Naive thymus-derived CD8-positive, alpha-beta T cell (primary cell): ENCODE measurements around the gene RFX3. TPM values are rescaled to one million over a fixed set of nuclear protein-coding genes. Genes with fewer than 3 reads are reported as not detected.

Experiments used
- ATAC-seq, 2 donors: fragments of 150-1000 bp; cut with Tn5 transposase in 1 of 2; sonication (Bioruptor Pico), chemical (Tn5 transposase) in 1 of 2; 1 replicate in 1 of 2; 2 replicates in 1 of 2; pipeline ENCODE4 v1.10.0; 2021; ENCODE audit warnings: mild to moderate bottlenecking in 2 of 2, moderate library complexity in 2 of 2
- POLR2A ChIA-PET: fragments of 350-600 bp; sonication (Branson Sonifier 250); formaldehyde crosslinking; loops from one replicate; lab custom pipeline; 2021; ENCODE audit warnings: antibody characterized with exemption; lab: Charles Lee
- DNase-seq, 10 donors: peaks; one replicate each; pipeline versions ENCODE4 v3.0.0 to v3.0.0-alpha.2; 2020 to 2022
- H3K27ac Mint-ChIP-seq, 10 donors: one replicate each; pipeline ENCODE4 v1.8.0; 2020 to 2022; ENCODE audit warnings: mild to moderate bottlenecking in 10 of 10, mixed read lengths in 10 of 10, moderate library complexity in 4 of 10, inconsistent platforms in 1 of 10
- H3K27me3 Mint-ChIP-seq, 5 donors: one replicate each; pipeline ENCODE4 v1.8.0; 2021 to 2022; ENCODE audit warnings: mixed read lengths in 5 of 5
- H3K36me3 Mint-ChIP-seq, 3 donors: one replicate each; pipeline ENCODE4 v1.8.0; 2020 to 2022; ENCODE audit warnings: mixed read lengths in 3 of 3, mild to moderate bottlenecking in 2 of 3, inconsistent platforms in 1 of 3
- H3K4me1 Mint-ChIP-seq, 4 donors: one replicate each; pipeline ENCODE4 v1.8.0; 2021 to 2022; ENCODE audit warnings: mixed read lengths in 4 of 4
- H3K4me3 Mint-ChIP-seq, 10 donors: one replicate each; pipeline ENCODE4 v1.8.0; 2020 to 2022; ENCODE audit warnings: mild to moderate bottlenecking in 10 of 10, mixed read lengths in 10 of 10, moderate library complexity in 6 of 10, inconsistent platforms in 1 of 10
- H3K9me3 Mint-ChIP-seq, 9 donors: one replicate each; pipeline ENCODE4 v1.8.0; 2020 to 2022; ENCODE audit warnings: mixed read lengths in 9 of 9, mild to moderate bottlenecking in 3 of 9, inconsistent platforms in 1 of 9, moderate library complexity in 1 of 9
- polyA plus RNA-seq, 3 donors: library from polyadenylated mRNA; unstranded; fragments of 300-500 nt; fragmentation: Illumina TruSeq; gene quantifications; one replicate each; pipeline ENCODE4 v1.2.3, GENCODE V29; 2021
- total RNA-seq, 8 experiments: library from RNA in 2 of 8; stranded (reverse) in 2 of 8; gene quantifications; one replicate each; pipeline ENCODE4 v1.2.3 and lab custom pipeline; 2021 to 2026

RFX3 gene
- total and polyA plus RNA-seq, 5 experiments from 2014 or later, result 4.1 to 25.0 (median 4.5) TPM

DNA sequence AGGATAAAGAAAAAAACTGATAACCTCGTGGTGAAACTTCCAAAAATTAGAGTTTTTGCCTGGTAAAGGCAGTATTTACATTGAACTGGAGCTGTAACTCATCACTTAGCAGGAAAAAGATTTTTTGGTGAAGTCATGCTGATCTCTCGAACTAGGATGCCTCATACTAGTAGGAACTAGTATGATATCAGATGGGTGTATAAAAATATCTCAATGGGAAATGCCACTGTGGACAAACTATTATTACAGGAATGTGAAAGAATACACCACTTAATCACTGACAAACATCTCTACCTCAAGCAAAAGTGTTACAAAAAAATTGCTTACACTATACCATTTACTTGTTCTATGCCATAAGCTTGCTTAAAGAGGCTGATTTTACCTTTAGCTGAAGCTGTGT, 28.4 kb downstream of the RFX3 start:
- DNase-seq (no peak), ATAC-seq (no peak)
- H3K4me3 Mint-ChIP-seq, result no peak overlapping the region
- H3K4me1 Mint-ChIP-seq, result peaks cover 9 to 32% (median 17%) of the 10 kb centered on the region in 4 donors
- peaks cover 3 to 5% (median 5%) of the 10 kb centered on the region in 3 donors for H3K36me3 Mint-ChIP-seq
- no peaks in the 10 kb centered on the region for H3K27me3 Mint-ChIP-seq
- H3K9me3 Mint-ChIP-seq, result peaks cover 0 to 4% (median 0%) of the 10 kb centered on the region in 9 donors
- H3K27ac Mint-ChIP-seq, result no peak overlapping the region
- POLR2A ChIA-PET, result interaction anchor here (1.2 kb wide), 1 partner anchor 29 kb away, joined by 3 read pairs; the partner anchor contains the start of gene RFX3

DNA sequence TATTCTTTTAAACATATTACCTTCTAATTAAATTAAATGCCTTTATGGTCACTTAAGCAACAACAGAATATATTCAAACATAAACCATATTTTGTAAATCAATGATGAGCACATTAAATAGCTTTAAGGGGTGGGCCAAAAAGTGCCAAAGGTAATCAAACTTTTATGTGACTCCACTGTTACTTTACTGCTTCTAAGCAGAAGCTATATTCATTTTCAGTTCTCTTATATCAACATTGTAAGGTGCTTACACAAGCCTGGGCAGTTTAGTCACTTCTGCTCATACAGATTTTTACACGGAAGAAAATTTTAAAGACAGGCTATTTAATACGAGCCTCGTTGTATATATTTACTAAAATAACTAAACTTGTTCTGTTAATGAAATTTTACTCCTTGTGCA, 29.9 kb downstream of the RFX3 start:
- peaks cover 0 to 4% (median 0%) of the 10 kb centered on the region in 9 donors for H3K9me3 Mint-ChIP-seq
- no peaks in the 10 kb centered on the region for H3K27me3 Mint-ChIP-seq
- DNase-seq (no peak), ATAC-seq (no peak)
- H3K4me1 Mint-ChIP-seq, result peaks cover 16 to 45% (median 27%) of the 10 kb centered on the region in 4 donors
- H3K36me3 Mint-ChIP-seq, result peaks cover 3 to 5% (median 5%) of the 10 kb centered on the region in 3 donors
- H3K4me3 Mint-ChIP-seq, result no peak overlapping the region
- no peak overlapping the region for H3K27ac Mint-ChIP-seq
- POLR2A ChIA-PET, result interaction anchor here (1.1 kb wide), 1 partner anchor 31 kb away, joined by 3 read pairs; no protein-coding TSS in a partner anchor

DNA sequence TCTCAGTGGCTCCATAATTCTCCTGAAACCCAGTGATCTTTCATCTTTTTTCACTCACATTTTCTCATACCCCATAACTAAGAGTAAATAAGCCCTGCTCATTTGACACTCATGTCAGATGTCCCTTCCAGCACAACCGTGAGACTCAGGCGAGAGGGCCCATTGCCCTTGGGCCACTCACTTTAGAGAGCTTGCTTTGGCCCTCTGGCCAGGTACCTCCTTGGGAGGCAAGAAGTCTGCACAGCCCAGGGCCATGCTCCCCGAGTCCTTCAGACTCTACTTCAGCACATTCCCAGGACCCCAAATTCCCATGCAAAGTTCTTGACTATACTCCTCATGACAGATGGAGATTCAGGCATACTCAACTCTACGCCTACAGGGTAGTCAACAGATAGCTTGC, 33.6 kb downstream of the RFX3 start:
- Mint-ChIP-seq H3K4me1 (peaks cover 14 to 38% (median 18%) of the 10 kb centered on the region in 4 donors), H3K36me3 (peaks cover 3 to 6% (median 5%) of the 10 kb centered on the region in 3 donors), H3K27ac (peak overlapping the region in 2 of 10 donors; percentile 15 to 44), H3K9me3 (peaks cover 0 to 4% (median 0%) of the 10 kb centered on the region in 9 donors), H3K4me3 (no peak overlapping the region), H3K27me3 (no peaks in the 10 kb centered on the region)
- POLR2A ChIA-PET, result no interaction called here
- DNase-seq (no peak), ATAC-seq (no peak)

DNA sequence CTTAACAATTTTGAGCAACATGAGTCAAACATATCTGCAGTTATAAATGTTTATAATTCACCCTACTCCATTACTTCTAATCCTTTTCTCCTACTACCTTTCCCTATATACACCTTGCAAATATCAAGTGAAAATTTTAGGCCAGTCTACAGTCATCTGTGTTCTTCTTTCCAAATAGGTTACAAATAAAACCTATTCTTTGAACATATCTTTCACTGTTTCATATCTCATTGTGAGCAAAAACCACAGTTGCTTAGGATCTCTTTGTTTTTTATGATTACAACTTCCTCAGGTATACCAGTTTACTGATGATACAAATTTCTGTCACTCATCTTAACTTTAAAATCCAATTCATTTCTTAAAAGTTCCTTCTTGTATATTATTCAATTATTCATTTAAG, 34.4 kb downstream of the RFX3 start:
- Mint-ChIP-seq H3K4me3 (no peak overlapping the region), H3K27me3 (no peaks in the 10 kb centered on the region), H3K36me3 (peaks cover 3 to 6% (median 5%) of the 10 kb centered on the region in 3 donors), H3K9me3 (peaks cover 0 to 4% (median 0%) of the 10 kb centered on the region in 9 donors), H3K27ac (peak overlapping the region in 2 of 10 donors; percentile 49 to 56), H3K4me1 (peaks cover 13 to 32% (median 17%) of the 10 kb centered on the region in 4 donors)
- no peak for ATAC-seq
- no peak for DNase-seq
- POLR2A ChIA-PET, result no interaction called here

DNA sequence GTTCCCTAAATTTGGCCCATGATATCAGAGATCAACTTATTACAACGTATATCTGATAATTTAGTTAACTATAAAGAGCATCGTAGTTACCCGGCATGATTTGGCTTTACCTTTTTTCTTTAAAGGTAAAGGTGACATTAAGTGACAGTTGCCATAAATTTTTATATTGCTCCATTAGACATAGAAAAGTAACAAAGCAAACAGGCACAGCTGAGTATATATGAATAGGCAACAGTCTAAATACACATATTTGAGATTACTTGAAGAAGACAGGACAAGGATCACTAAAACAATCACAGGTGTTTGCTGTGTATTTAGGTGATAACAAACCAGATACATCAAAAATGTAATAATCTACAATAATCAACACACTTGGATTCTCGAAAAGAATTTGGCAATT, 34.8 kb downstream of the RFX3 start:
- POLR2A ChIA-PET, result no interaction called here
- Mint-ChIP-seq H3K4me3 (no peak overlapping the region), H3K4me1 (peaks cover 11 to 28% (median 17%) of the 10 kb centered on the region in 4 donors), H3K36me3 (peaks cover 5 to 10% (median 7%) of the 10 kb centered on the region in 3 donors), H3K27me3 (no peaks in the 10 kb centered on the region), H3K9me3 (peaks cover 0 to 4% (median 0%) of the 10 kb centered on the region in 9 donors), H3K27ac (peak overlapping the region in 1 of 10 donors; percentile 56)
- no peak for ATAC-seq
- DNase-seq, result no peak

DNA sequence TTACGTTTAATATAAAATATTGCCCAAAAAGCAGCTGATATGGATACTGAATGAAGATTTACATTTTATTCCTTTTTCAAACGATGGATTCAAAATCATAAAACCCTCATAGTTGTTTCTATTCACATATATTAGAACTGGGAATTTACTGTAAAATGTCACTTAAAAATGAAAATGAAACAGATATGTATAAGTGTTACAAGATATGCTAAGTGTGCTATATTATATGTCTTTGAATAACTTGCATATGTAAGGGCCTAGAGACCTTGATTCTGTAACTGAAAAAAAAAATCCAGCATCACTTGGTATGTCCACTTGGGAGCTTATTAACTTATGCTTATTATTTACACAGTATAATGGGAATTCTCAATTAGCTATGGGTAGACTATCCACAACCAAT, 43.2 kb downstream of the RFX3 start:
- Mint-ChIP-seq H3K4me3 (no peak overlapping the region), H3K27ac (peak overlapping the region in 1 of 10 donors; percentile 16), H3K4me1 (peaks cover 5 to 37% (median 17%) of the 10 kb centered on the region in 4 donors), H3K9me3 (peaks cover 0 to 18% (median 6%) of the 10 kb centered on the region in 9 donors), H3K36me3 (peaks cover 23 to 40% (median 35%) of the 10 kb centered on the region in 3 donors), H3K27me3 (no peaks in the 10 kb centered on the region)
- ATAC-seq, result no peak
- POLR2A ChIA-PET, result interaction anchor here (1.0 kb wide), 1 partner anchor 44 kb away, joined by 4 read pairs; no protein-coding TSS in a partner anchor
- no peak for DNase-seq

DNA sequence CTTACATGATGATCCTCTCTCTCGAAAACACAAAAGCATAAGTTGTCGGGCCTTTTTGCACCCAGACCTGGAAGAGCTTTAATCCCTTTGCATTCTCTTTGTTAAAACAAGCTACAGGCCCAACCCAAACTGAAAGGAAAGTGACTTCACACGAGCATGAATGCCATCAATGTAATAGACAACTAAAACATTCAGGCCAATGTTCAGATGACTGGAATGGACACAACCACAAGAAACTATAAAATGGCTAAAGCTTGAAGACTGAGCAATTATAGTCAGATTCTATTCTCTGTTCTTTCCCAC, 45.5 kb downstream of the RFX3 start:
- POLR2A ChIA-PET, result interaction anchor here (0.6 to 1.4 kb wide), 2 partner anchors 46 to 1176 kb away, joined by 4 to 6 read pairs; partner anchors contain the start of gene RFX3
- no peaks in the 10 kb centered on the region for H3K27me3 Mint-ChIP-seq

DNA sequence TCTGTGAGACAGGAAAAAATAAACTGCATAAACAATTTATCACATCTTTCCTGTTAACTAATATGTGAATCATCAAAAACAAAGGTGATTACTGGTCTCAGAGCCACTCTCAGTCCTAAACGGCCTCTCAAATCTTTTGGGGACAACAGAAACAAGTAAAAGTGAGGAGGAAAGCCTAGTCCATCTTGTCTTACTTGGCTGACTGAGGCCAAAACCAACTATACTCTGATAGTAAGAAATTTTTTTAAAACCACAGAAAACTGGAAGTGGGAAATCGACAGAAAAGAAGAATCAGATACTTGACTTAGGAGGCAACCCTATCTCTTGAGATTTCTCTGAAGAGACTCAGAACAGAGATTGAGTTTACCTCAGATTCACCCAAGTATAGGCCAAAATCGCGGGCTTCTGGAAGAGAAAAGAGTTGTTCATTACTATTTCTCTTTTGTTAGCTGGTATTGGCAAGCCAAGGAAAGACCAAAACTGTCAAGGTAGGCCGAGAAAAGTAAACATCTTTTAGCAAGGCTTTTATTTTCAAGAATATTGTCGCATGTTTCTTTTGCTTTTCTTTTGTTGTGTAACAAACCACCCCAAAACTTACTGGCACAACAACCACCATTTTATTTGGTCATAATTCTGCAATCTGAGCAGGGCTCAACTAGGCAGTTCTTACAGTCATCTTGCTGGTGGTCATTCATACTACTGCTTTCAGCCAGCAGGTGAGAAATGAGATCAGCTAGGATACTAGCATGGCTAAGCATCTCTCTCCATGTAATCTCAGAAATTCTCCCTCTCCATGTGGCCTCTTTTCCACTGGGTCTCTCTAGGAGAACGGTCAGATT, 46.1 kb downstream of the RFX3 start:
- DNase-seq (no peak), ATAC-seq (no peak)
- peak overlapping the region in 7 of 10 donors; percentile 52 to 94 (median 65) for H3K27ac Mint-ChIP-seq
- H3K9me3 Mint-ChIP-seq, result peaks cover 0 to 24% (median 8%) of the 10 kb centered on the region in 9 donors
- peaks cover 29 to 42% (median 33%) of the 10 kb centered on the region in 3 donors for H3K36me3 Mint-ChIP-seq
- POLR2A ChIA-PET, result interaction anchor here (1.4 to 3.2 kb wide), 2 partner anchors 47 kb away, joined by 6 to 16 read pairs; partner anchors contain the start of gene RFX3
- H3K4me3 Mint-ChIP-seq, result peak overlapping the region in 1 of 10 donors; percentile 19
- H3K4me1 Mint-ChIP-seq, result peaks cover 15 to 62% (median 37%) of the 10 kb centered on the region in 4 donors
- H3K27me3 Mint-ChIP-seq, result no peaks in the 10 kb centered on the region

More for the DNA sequence above, 45.5 kb downstream of the RFX3 start:
- Mint-ChIP-seq H3K27ac (peak overlapping the region in 6 of 10 donors; percentile 8 to 94 (median 42)), H3K4me1 (peaks cover 13 to 56% (median 34%) of the 10 kb centered on the region in 4 donors), H3K9me3 (peaks cover 0 to 24% (median 8%) of the 10 kb centered on the region in 9 donors), H3K36me3 (peaks cover 31 to 42% (median 33%) of the 10 kb centered on the region in 3 donors), H3K4me3 (no peak overlapping the region)
- ATAC-seq, result no peak
- DNase-seq, result no peak

DNA sequence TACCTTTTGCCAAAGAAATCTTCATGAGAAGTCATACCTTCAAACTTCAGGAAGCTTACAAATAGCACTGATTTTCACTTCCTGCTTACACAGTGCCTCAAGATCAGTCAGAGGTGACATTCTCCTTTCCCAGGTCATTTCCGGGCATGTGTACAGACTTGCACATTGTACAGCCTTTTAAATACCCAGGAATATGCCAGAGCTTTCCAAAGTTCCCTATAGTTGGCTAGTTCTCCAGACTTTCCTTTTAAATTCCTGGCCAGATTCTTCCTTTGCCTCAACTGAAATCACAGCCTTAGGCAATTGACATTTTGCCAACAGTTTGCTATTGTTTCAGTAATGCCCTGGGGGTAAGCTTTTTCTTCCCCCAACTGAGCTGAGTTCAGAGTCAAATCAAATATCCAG, 47.2 kb downstream of the RFX3 start:
- peak overlapping the region in 7 of 10 donors; percentile 25 to 91 (median 62) for H3K4me3 Mint-ChIP-seq
- POLR2A ChIA-PET, result interaction anchor here (3.2 kb wide), 1 partner anchor 48 kb away, joined by 16 read pairs; the partner anchor contains the start of gene RFX3
- no peaks in the 10 kb centered on the region for H3K27me3 Mint-ChIP-seq
- DNase-seq, result no peak
- H3K4me1 Mint-ChIP-seq, result peaks cover 15 to 72% (median 43%) of the 10 kb centered on the region in 4 donors
- H3K27ac Mint-ChIP-seq, result peak overlapping the region in 9 of 10 donors; percentile 39 to 94 (median 77)
- peaks cover 21 to 34% (median 25%) of the 10 kb centered on the region in 3 donors for H3K36me3 Mint-ChIP-seq
- ATAC-seq, result peak; percentile 49 to 55
- H3K9me3 Mint-ChIP-seq, result peaks cover 0 to 24% (median 8%) of the 10 kb centered on the region in 9 donors

DNA sequence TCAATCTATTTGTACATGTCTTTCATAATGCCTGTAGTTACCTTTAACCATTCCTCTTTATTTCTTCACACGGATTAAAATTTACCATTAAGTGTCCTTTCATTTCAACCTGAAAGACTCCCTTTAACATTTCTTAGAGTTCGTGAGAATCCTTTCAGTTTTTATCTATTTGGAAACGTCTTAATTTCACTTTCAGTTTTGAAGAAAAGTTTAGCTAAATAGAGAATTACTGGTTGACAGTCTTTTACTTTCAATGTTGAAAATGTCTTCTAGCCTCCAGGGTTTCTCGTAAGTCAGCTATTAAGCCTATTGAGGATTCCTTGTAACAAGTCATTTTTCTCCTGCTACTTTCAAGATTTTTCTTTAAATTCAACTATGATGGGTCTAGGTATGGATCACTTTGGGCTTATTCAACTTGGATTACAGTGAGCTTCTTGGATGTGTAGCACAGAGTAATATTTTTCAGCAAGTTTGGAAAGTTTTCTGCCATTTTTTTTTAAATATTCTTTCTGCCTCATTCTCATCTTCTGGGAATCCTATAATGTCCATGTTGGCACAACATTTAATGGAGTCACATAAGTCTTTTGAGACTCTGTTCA, 48.5 kb downstream of the RFX3 start:
- H3K9me3 Mint-ChIP-seq, result peaks cover 0 to 24% (median 8%) of the 10 kb centered on the region in 9 donors
- POLR2A ChIA-PET, result interaction anchor here (3.2 kb wide), 1 partner anchor 49 kb away, joined by 16 read pairs; the partner anchor contains the start of gene RFX3
- H3K27me3 Mint-ChIP-seq, result no peaks in the 10 kb centered on the region
- peaks cover 18 to 34% (median 24%) of the 10 kb centered on the region in 3 donors for H3K36me3 Mint-ChIP-seq
- DNase-seq (peak in 2 of 10 donors; percentile 4 to 16), ATAC-seq (peak in 1 of 2 donors; percentile 39)
- H3K4me1 Mint-ChIP-seq, result peaks cover 15 to 74% (median 49%) of the 10 kb centered on the region in 4 donors
- H3K27ac Mint-ChIP-seq, result peak overlapping the region; percentile 57 to 97 (median 84)
- peak overlapping the region; percentile 54 to 91 (median 80) for H3K4me3 Mint-ChIP-seq

DNA sequence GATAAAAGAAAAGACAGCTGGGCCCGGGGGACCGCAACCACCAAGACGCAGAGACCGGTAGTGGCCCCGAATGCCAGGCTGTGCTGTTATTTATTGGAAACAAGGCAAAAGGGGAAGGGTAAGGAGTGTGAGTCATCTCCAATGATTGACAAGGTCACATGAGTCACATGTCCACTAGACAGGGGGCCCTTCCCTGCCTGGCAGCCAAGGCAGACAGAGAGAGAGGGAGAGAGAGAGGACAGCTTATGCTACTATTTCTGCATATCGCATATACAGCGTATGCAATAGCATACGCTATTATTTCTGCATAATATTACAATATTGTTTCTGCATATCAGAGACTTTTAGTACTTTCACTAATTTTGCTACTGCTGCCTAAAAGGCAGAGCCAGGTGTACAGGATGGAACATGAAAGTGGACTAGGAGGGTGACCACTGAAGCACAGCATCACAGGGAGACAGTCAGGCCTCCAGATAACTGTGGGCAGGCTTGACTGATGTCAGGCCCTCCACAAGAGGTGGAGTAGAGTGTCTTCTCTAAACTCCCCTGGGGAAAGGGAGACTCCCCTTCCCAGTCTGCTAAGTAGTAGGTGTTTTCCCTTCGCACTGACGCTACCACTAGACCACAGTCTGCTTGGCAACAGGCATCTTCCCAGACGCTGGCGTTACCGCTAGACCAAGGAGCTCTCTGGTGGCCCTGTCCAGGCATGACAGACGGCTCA, 50.3 kb downstream of the RFX3 start:
- Mint-ChIP-seq H3K36me3 (peaks cover 17 to 32% (median 24%) of the 10 kb centered on the region in 3 donors), H3K9me3 (peaks cover 0 to 24% (median 8%) of the 10 kb centered on the region in 9 donors), H3K27ac (peak overlapping the region in 4 of 10 donors; percentile 7 to 51 (median 36)), H3K4me1 (peaks cover 15 to 70% (median 49%) of the 10 kb centered on the region in 4 donors), H3K4me3 (no peak overlapping the region), H3K27me3 (no peaks in the 10 kb centered on the region)
- no peak for ATAC-seq
- POLR2A ChIA-PET, result interaction anchor here (1.2 kb wide), 1 partner anchor 51 kb away, joined by 3 read pairs; no protein-coding TSS in a partner anchor
- no peak for DNase-seq
